ENCODE data around the gene GNAZ. TPM values are rescaled to one million over a fixed set of nuclear protein-coding genes. Genes with fewer than 3 reads are reported as not detected.

GNAZ gene
- total RNA-seq, 1 experiment from 2014 or later = 11.1 TPM

GRCh38 chr22:23098230-23098705, 27.9 kb downstream of the GNAZ start:
- CTCF ChIA-PET = no interaction called here
- Histone ChIP-seq H3K4me3 (replicated peaks in 1 of 2; ENCODE audit: low read depth in 1 of 2, low read length in 2 of 2) (no peak overlapping the region), H3K9me2 (ENCODE audit: insufficient read depth) (no peaks in the 10 kb centered on the region), H4K20me1 (ENCODE audit: insufficient read depth) (no peaks in the 10 kb centered on the region), H3K27me3 (ENCODE audit: insufficient read depth, low read length) (no peaks in the 10 kb centered on the region), H3K36me3 (ENCODE audit: control insufficient read depth in 1 of 2, insufficient read depth in 2 of 2, low read length in 2 of 2) (no peaks in the 10 kb centered on the region; a peak in 1 of 4 replicates), H2AFZ (ENCODE audit: low read depth, low read length, poor library complexity, severe bottlenecking) (no peak overlapping the region), H3K4me1 (ENCODE audit: control insufficient read depth in 1 of 2, insufficient read depth in 2 of 2, low read length in 2 of 2) (no peaks in the 10 kb centered on the region), H3K79me2 (ENCODE audit: insufficient read depth, low read length) (no peaks in the 10 kb centered on the region), H3K27ac (ENCODE audit: low read depth, low read length) (no peak overlapping the region), H3K4me2 (ENCODE audit: low read length) (no peak overlapping the region), H3K9me3 (ENCODE audit: control insufficient read depth in 1 of 2, insufficient read depth in 1 of 2, low read depth in 1 of 2, low read length in 2 of 2) (no peaks in the 10 kb centered on the region), H3K9ac (ENCODE audit: low read length) (no peak overlapping the region)
- ATAC-seq = no peak
- no TSS peak for BruUV-seq (replicated peaks)
- TF ChIP-seq JUND (IDR thresholded peaks at IDR 0.05) (no peak), POLR2A (IDR thresholded peaks at IDR 0.05; ENCODE audit: borderline replicate concordance, extremely low read depth, insufficient read depth, insufficient read length) (no peak), SRF (IDR thresholded peaks at IDR 0.05; ENCODE audit: low read depth) (no peak), EZH2phosphoT487 (IDR thresholded peaks at IDR 0.05; ENCODE audit: borderline replicate concordance) (no peak), CBX3 (IDR thresholded peaks at IDR 0.05; ENCODE audit: low read depth) (no peak), CEBPB (IDR thresholded peaks at IDR 0.05; ENCODE audit: low read depth) (no peak), POLR2AphosphoS5 (IDR thresholded peaks at IDR 0.05; ENCODE audit: low read depth, low read length) (no peak), ZFX (IDR thresholded peaks at IDR 0.05) (no peak), RAD21 (IDR thresholded peaks at IDR 0.05; ENCODE audit: low read depth) (no peak), EGR1 (IDR thresholded peaks at IDR 0.05; ENCODE audit: low read depth) (no peak), ATF3 (IDR thresholded peaks at IDR 0.05) (no peak), FOSL1 (IDR thresholded peaks at IDR 0.05; ENCODE audit: low read depth) (no peak), TCF7L2 (IDR thresholded peaks at IDR 0.05; ENCODE audit: borderline replicate concordance, extremely low read depth, insufficient read depth, insufficient read length) (no peak), YY1 (IDR thresholded peaks at IDR 0.05; ENCODE audit: extremely low read depth, insufficient replicate concordance, low read depth, low read length) (no peak)
- TF ChIP-seq, protein P1, sequence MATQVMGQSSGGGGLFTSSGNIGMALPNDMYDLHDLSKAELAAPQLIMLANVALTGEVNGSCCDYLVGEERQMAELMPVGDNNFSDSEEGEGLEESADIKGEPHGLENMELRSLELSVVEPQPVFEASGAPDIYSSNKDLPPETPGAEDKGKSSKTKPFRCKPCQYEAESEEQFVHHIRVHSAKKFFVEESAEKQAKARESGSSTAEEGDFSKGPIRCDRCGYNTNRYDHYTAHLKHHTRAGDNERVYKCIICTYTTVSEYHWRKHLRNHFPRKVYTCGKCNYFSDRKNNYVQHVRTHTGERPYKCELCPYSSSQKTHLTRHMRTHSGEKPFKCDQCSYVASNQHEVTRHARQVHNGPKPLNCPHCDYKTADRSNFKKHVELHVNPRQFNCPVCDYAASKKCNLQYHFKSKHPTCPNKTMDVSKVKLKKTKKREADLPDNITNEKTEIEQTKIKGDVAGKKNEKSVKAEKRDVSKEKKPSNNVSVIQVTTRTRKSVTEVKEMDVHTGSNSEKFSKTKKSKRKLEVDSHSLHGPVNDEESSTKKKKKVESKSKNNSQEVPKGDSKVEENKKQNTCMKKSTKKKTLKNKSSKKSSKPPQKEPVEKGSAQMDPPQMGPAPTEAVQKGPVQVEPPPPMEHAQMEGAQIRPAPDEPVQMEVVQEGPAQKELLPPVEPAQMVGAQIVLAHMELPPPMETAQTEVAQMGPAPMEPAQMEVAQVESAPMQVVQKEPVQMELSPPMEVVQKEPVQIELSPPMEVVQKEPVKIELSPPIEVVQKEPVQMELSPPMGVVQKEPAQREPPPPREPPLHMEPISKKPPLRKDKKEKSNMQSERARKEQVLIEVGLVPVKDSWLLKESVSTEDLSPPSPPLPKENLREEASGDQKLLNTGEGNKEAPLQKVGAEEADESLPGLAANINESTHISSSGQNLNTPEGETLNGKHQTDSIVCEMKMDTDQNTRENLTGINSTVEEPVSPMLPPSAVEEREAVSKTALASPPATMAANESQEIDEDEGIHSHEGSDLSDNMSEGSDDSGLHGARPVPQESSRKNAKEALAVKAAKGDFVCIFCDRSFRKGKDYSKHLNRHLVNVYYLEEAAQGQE (IDR thresholded peaks at IDR 0.05; ENCODE audit: low read depth) = no peak
- TF ChIP-seq, protein P2, sequence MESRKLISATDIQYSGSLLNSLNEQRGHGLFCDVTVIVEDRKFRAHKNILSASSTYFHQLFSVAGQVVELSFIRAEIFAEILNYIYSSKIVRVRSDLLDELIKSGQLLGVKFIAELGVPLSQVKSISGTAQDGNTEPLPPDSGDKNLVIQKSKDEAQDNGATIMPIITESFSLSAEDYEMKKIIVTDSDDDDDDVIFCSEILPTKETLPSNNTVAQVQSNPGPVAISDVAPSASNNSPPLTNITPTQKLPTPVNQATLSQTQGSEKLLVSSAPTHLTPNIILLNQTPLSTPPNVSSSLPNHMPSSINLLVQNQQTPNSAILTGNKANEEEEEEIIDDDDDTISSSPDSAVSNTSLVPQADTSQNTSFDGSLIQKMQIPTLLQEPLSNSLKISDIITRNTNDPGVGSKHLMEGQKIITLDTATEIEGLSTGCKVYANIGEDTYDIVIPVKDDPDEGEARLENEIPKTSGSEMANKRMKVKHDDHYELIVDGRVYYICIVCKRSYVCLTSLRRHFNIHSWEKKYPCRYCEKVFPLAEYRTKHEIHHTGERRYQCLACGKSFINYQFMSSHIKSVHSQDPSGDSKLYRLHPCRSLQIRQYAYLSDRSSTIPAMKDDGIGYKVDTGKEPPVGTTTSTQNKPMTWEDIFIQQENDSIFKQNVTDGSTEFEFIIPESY (IDR thresholded peaks at IDR 0.05; ENCODE audit: extremely low read depth, insufficient replicate concordance, low read length) = no peak
- DNase-seq (ENCODE audit: low read depth, low spot score) = no peak
- POLR2A ChIA-PET = no interaction called here
- RAD21 ChIA-PET (ENCODE audit: low non-redundant PET in 1 of 2, low total read pairs in 2 of 2, uncharacterized antibody in 2 of 2, unreplicated experiment in 2 of 2) = no interaction called here
- intact Hi-C loops (cut with micrococcal nuclease) = no loop called here

All from HCT116 (cell line).